ENCODE measurements around the gene SPCS3.

- TF ChIP-seq CTCF (IDR thresholded peaks at IDR 0.05) = no peak
- no peak for TF ChIP-seq ZFX (IDR thresholded peaks at IDR 0.05; ENCODE audit: borderline replicate concordance)
Observed at GRCh38 chr4:176300565-176300964, 19.2 kb upstream of the SPCS3 start.

Data from 22Rv1 (cell line).